HepG2 (cell line): Measurements from ENCODE around the gene CNKSR3. TPM values are rescaled to one million over a fixed set of nuclear protein-coding genes. Genes with fewer than 3 reads are reported as not detected.
A peak's percentile ranks its signal among the peaks of the same experiment; 100 is the strongest.

Source experiments
- CERS6 ChIP-seq: sonication (generic); formaldehyde crosslinking; IDR thresholded peaks from 2 replicates; pipeline ENCODE4 v1.5.0; 2020; ENCODE audit warnings: missing genetic modification reagents
- IKZF5 ChIP-seq: IDR thresholded peaks from 2 replicates; pipeline ENCODE4 v1.6.1; 2018; ENCODE audit warnings: missing genetic modification reagents, mild to moderate bottlenecking, missing compliant biosample characterization
- MED1 ChIP-seq: sonication (generic); formaldehyde crosslinking; IDR thresholded peaks from 2 replicates; pipeline ENCODE4 v1.4.0; 2020; ENCODE audit warnings: missing genetic modification reagents
- MYPOP ChIP-seq: sonication (generic); formaldehyde crosslinking; IDR thresholded peaks from 2 replicates; pipeline ENCODE4 v1.8.1; 2023; ENCODE audit warnings: mild to moderate bottlenecking, moderate library complexity, missing genetic modification reagents
- SAP130 ChIP-seq: IDR thresholded peaks from 2 replicates; pipeline ENCODE4 v1.6.1; 2016; ENCODE audit warnings: low read depth
- SIN3A ChIP-seq: IDR thresholded peaks from 2 replicates; pipeline ENCODE4 v1.6.1; 2011; ENCODE audit warnings: low read depth, mild to moderate bottlenecking, control low read depth, low read length, borderline replicate concordance
- TRIM22 ChIP-seq: fragments of 450-650 bp; IDR thresholded peaks from 2 replicates; pipeline ENCODE4 v1.6.1; 2017
- ZBTB26 ChIP-seq: IDR thresholded peaks from 2 replicates; pipeline ENCODE4 v1.6.1; 2016; ENCODE audit warnings: missing compliant biosample characterization, missing genetic modification reagents, borderline replicate concordance
- ZBTB3 ChIP-seq: sonication (generic); formaldehyde crosslinking; IDR thresholded peaks from 2 replicates; pipeline ENCODE4 v1.4.0; 2020; ENCODE audit warnings: low read depth, mild to moderate bottlenecking, moderate library complexity, missing genetic modification reagents, borderline replicate concordance
- ZC3H4 ChIP-seq: sonication (generic); formaldehyde crosslinking; IDR thresholded peaks from 2 replicates; pipeline ENCODE4 v1.4.0; 2020; ENCODE audit warnings: missing genetic modification reagents, borderline replicate concordance
- ZNF251 ChIP-seq: sonication (generic); formaldehyde crosslinking; IDR thresholded peaks from 2 replicates; pipeline ENCODE4 v1.9.0; 2021; ENCODE audit warnings: mild to moderate bottlenecking, missing genetic modification reagents
- ZNF264 ChIP-seq: sonication (generic); formaldehyde crosslinking; IDR thresholded peaks from 2 replicates; pipeline ENCODE4 v1.4.0; 2020; ENCODE audit warnings: missing genetic modification reagents
- ZNF280D ChIP-seq: sonication (generic); formaldehyde crosslinking; IDR thresholded peaks from 2 replicates; pipeline ENCODE4 v1.5.1; 2020; ENCODE audit warnings: mild to moderate bottlenecking, missing genetic modification reagents
- ZNF713 ChIP-seq: sonication (generic); formaldehyde crosslinking; IDR thresholded peaks from 2 replicates; pipeline ENCODE4 v1.4.0; 2020; ENCODE audit warnings: mild to moderate bottlenecking, missing genetic modification reagents
- ZNF775 ChIP-seq: sonication (generic); formaldehyde crosslinking; IDR thresholded peaks from 2 replicates; pipeline ENCODE4 v1.4.0; 2020; ENCODE audit warnings: missing genetic modification reagents, mild to moderate bottlenecking, moderate library complexity, borderline replicate concordance
- ZNF792 ChIP-seq: IDR thresholded peaks from 2 replicates; pipeline ENCODE4 v1.6.1; 2016
- ZSCAN30 ChIP-seq: sonication (generic); formaldehyde crosslinking; IDR thresholded peaks from 2 replicates; pipeline ENCODE4 v1.5.0; 2020; ENCODE audit warnings: mild to moderate bottlenecking, missing genetic modification reagents
- ZZZ3 ChIP-seq: sonication (generic); formaldehyde crosslinking; IDR thresholded peaks from 2 replicates; pipeline ENCODE4 v1.4.0; 2020; ENCODE audit warnings: missing genetic modification reagents, mild to moderate bottlenecking, borderline replicate concordance
- polyA plus RNA-seq, 8 experiments: library from polyadenylated mRNA; depleted of rRNA in 3 of 8; stranded (reverse) in 7 of 8; unstranded in 1 of 8; fragments of >200 nt; fragmentation: Illumina TruSeq in 4 of 8; extraction: Trizol in 4 of 8; gene quantifications; 2 replicates each; pipeline versions ENCODE4 v1.2.1 to v1.2.3, GENCODE V29; 2011 to 2016; ENCODE audit warnings: low read depth in 4 of 8, missing spikeins in 1 of 8, mixed read lengths in 1 of 8; ENCODE audit not compliant: insufficient read depth in 1 of 8
- total RNA-seq, 5 experiments: library from RNA; depleted of rRNA; stranded (reverse); fragments of >200 nt; fragmentation: Illumina TruSeq; extraction: Trizol; gene quantifications; 2 replicates each; pipeline ENCODE4 v1.2.3, GENCODE V29; 2016; ENCODE audit warnings: low read depth in 1 of 5

The CNKSR3 gene
- total and polyA plus RNA-seq, 2 of the 13 experiments (the other 11 are each of a cell fraction or from before 2014, with no cell fraction given), result 9.2 to 38.6 TPM

- TF ChIP-seq ZNF280D (CRISPR knock-in tag), result no peak
- TF ChIP-seq MYPOP (CRISPR knock-in tag), result no peak
- TF ChIP-seq ZNF775 (CRISPR knock-in tag), result no peak
- no peak for TF ChIP-seq ZSCAN30 (CRISPR knock-in tag)
- no peak for TF ChIP-seq ZNF264 (CRISPR knock-in tag)
- TF ChIP-seq IKZF5 (CRISPR knock-in tag), result peak; percentile 87
- TF ChIP-seq ZNF792, result no peak
- TF ChIP-seq CERS6 (CRISPR knock-in tag), result no peak
- TF ChIP-seq ZNF713 (CRISPR knock-in tag), result no peak
- TF ChIP-seq ZNF251 (CRISPR knock-in tag), result no peak
- TF ChIP-seq ZBTB3, result no peak
- no peak for TF ChIP-seq TRIM22
- TF ChIP-seq ZZZ3 (CRISPR knock-in tag), result 0 out of 2 replicates have a peak, but pooled peaks have one; percentile 55
- TF ChIP-seq ZBTB26 (CRISPR knock-in tag), result no peak
- no peak for TF ChIP-seq ZC3H4 (CRISPR knock-in tag)
- peak; percentile 78 for TF ChIP-seq SAP130 (CRISPR knock-in tag)
- 0 out of 2 replicates have a peak, but pooled peaks have one; percentile 9 for TF ChIP-seq MED1 (CRISPR knock-in tag)
- peak; percentile 23; the same call in 1 of the 2 replicates for TF ChIP-seq SIN3A
Measured at GRCh38 chr6:154508573-154509375, 1.7 kb downstream of the CNKSR3 start (continued).
